ENCODE measurements around the gene TSPAN14.

GRCh38 chr10:80452640-80453039, 1.5 kb upstream of the TSPAN14 start:
- TF ChIP-seq TAF1 (IDR thresholded peaks at IDR 0.05; ENCODE audit: low read depth, low read length) (no peak), POLR2A (IDR thresholded peaks at IDR 0.05; ENCODE audit: control extremely low read depth in 1 of 2, low read depth in 2 of 2, low read length in 2 of 2) (no peak)
